ENCODE data around the gene PPP5C. TPM values are rescaled to one million over a fixed set of nuclear protein-coding genes. Genes with fewer than 3 reads are reported as not detected.
"Not testable (repeated sequence)": the region's sequence is repeated elsewhere in the genome, so short reads cannot be mapped to it uniquely, and the experiment has no call there.

The PPP5C gene
- total RNA-seq, 2 donors from 2014 or later = 46.0 to 87.5 TPM

DNA sequence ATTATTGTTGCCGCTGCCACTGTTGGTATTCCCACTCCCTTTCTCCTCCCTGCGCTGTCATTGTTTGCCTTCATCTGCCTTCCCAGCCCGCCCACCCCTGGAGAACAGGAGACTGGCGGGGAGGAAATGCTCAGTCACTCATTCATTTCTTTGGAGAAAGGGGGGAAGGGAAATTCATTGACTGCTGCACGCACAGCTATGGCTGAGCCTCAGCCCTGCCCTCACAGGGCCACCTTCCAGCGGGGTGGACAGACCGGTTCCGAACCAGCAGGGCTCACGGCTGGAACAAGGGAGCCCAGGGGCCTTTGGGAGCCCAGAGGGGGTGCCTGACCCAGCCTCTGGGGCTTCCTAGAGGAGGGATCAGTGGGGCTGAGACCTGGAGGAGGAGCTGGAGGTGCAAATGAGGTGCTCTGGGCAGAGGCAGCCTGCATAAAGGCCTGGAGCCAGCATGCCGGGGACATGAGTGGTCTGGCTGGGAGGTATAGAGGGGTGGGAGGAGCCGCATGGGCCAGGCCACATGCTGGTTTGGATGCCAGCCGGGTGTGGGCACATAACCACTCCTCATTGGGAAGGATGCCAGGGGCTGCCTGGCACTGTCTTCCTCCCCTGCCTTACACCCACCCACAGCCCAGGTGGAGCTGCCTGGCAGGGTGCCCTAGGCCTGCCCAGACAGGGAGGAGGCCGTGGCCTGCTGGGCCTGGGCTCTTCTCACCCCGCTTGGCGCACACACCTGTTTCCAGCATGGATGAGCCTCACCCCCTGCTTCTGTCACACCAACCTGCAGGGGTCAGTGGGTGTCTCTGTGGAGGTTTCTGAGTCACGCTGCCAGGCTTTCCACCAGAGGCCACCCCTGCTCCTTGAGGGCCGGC lies 26.8 kb downstream of the PPP5C start:
- Histone ChIP-seq H3K27ac (peak overlapping the region; percentile 62), H3K27me3 (no peaks in the 10 kb centered on the region), H3K4me3 (no peak overlapping the region), H3K9ac (ENCODE audit: low read depth in 2 of 2, low read length in 2 of 2) (peak overlapping the region; percentile 50 to 61), H3K4me1 (peaks cover 17% of the 10 kb centered on the region), H3K9me3 (no peaks in the 10 kb centered on the region), H3K36me3 (peaks cover 7% of the 10 kb centered on the region)
- TF ChIP-seq, protein P1, sequence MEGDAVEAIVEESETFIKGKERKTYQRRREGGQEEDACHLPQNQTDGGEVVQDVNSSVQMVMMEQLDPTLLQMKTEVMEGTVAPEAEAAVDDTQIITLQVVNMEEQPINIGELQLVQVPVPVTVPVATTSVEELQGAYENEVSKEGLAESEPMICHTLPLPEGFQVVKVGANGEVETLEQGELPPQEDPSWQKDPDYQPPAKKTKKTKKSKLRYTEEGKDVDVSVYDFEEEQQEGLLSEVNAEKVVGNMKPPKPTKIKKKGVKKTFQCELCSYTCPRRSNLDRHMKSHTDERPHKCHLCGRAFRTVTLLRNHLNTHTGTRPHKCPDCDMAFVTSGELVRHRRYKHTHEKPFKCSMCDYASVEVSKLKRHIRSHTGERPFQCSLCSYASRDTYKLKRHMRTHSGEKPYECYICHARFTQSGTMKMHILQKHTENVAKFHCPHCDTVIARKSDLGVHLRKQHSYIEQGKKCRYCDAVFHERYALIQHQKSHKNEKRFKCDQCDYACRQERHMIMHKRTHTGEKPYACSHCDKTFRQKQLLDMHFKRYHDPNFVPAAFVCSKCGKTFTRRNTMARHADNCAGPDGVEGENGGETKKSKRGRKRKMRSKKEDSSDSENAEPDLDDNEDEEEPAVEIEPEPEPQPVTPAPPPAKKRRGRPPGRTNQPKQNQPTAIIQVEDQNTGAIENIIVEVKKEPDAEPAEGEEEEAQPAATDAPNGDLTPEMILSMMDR (IDR thresholded peaks at IDR 0.05) = no peak
- intact Hi-C loops (cut with DNase I) = no loop called here
- peak; percentile 95 for DNase-seq

DNA sequence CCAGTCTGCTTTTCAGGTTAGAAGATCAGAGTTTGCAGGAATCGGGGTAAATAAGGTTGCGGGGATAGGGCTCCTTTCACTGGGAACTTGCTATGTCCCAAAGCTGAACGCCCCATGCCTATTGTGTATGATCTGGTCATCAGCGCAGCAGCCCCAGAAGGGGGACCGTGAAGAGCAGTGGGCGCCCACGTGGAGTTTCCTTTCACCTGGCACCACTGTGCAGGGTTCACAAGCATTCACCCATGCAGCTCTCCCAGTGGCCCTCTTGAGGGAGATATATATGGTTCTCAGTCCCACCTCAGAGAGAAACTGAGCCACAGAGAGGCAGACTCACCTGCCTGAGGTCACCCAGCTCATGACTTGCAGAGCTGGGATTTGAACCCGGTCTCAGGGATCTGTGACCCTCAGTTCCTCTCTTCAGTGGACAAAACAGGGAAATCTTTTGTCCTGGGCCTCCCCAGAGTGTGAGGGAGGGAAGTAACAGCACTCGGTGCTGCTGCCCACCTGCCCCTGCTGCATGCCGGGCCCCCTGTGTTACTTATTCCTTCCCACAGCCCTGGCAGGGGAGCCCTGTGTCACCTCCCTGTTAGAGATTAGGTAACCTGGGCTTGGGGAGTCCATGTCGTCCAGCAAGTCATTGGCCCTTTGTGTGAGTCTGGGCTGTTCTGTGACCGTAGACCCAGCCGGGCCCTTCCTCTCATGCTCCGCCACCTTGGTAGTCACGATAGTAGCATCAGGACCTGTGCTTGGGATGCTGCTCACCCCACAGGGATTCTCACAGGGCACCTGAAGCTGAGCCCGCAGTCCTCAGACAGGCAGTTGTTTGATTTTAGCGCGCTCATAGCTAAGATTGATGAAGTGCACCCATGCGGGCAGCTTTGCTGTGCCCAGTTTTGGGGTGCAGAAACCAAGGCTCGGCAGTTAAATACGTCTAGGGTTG lies 27.9 kb downstream of the PPP5C start:
- peaks cover 7% of the 10 kb centered on the region for H3K36me3 ChIP-seq
- no peak overlapping the region for H3K27ac ChIP-seq
- DNase-seq = no peak
- TF ChIP-seq, protein P1 (IDR thresholded peaks at IDR 0.05) = no peak
- no peaks in the 10 kb centered on the region for H3K9me3 ChIP-seq
- H3K27me3 ChIP-seq = no peaks in the 10 kb centered on the region
- peak overlapping the region in 1 of 2 donors; percentile 50 for H3K9ac ChIP-seq (ENCODE audit: low read depth in 2 of 2, low read length in 2 of 2)
- no peak overlapping the region for H3K4me3 ChIP-seq
- intact Hi-C loops (cut with DNase I) = no loop called here
- peaks cover 17% of the 10 kb centered on the region for H3K4me1 ChIP-seq

DNA sequence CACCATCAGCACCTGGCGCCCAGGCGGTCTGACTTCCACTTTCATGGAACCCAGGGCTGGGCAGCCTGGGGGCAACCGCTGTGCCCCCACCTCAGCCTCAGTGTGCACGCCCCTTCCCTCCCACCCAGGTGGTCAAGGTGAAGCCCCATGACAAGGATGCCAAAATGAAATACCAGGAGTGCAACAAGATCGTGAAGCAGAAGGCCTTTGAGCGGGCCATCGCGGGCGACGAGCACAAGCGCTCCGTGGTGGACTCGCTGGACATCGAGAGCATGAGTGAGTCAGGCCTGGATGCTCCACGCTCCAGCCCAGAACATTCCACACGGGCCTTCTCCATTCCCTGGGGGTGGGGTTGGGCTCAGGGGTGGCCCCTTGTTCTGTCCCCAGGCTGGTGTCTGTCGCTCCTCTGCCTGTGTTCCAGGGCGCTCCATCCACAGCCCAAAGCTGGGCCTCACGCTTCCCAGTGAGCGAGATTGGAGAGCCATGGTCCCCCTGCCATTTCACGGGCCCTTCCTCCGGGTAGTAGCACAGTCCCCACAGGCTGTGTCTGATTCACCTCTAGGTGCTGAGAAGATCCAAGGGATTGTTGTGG lies 28.7 kb downstream of the PPP5C start:
- H3K9ac ChIP-seq (ENCODE audit: low read depth in 2 of 2, low read length in 2 of 2); H3K9me3 ChIP-seq; DNase-seq; H3K36me3 ChIP-seq; intact Hi-C loops (cut with DNase I); H3K4me3 ChIP-seq; H3K27ac ChIP-seq; H3K27me3 ChIP-seq: not testable (repeated sequence)
- H3K4me1 ChIP-seq = peaks cover 17% of the 10 kb centered on the region

DNA sequence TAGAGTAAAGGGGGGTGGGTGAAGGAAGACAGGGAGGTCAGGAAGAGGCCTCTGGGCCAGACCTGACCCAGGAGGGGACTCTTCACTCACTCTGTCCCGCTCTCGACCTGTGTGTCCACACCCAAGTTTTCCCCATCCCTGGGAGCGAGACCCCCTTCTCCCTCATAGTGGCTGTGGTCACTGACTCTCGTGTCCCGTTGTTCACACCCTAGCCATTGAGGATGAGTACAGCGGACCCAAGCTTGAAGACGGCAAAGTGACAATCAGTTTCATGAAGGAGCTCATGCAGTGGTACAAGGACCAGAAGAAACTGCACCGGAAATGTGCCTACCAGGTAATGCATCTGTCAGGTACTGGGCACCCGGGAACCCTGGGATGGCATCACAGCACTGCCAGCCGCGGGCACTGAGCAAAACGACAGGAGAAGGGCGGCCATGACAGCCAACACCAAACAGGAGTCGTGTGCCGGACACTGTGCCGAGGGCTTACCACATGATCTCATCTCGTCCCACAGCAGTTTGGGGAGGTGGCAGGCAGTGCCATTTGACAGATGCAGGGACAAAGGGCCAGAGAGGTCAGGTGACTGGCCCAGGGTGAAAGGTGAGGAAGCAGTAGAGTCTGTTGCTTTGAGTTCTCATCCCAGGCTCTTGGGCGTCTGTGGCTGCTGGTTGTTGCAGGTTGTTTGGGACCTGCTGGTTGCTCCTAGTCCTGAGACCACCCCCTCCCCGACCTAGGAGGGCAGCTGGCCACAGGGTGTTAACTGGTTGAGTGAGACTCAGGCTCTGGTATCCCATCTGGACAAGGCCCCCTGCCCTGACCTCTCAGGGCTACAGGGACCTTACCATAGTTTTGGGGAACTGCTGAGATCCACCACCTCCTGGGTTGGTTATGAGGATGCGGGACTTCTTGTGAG lies 29.6 kb downstream of the PPP5C start:
- H3K4me3 ChIP-seq = no peak overlapping the region
- intact Hi-C loops (cut with DNase I) = no loop called here
- H3K4me1 ChIP-seq = peaks cover 17% of the 10 kb centered on the region
- TF ChIP-seq, protein P1 (IDR thresholded peaks at IDR 0.05) = no peak
- no peaks in the 10 kb centered on the region for H3K9me3 ChIP-seq
- no peaks in the 10 kb centered on the region for H3K27me3 ChIP-seq
- peaks cover 7% of the 10 kb centered on the region for H3K36me3 ChIP-seq
- H3K9ac ChIP-seq (ENCODE audit: low read depth in 2 of 2, low read length in 2 of 2) = no peak overlapping the region
- H3K27ac ChIP-seq = no peak overlapping the region
- DNase-seq = no peak

DNA sequence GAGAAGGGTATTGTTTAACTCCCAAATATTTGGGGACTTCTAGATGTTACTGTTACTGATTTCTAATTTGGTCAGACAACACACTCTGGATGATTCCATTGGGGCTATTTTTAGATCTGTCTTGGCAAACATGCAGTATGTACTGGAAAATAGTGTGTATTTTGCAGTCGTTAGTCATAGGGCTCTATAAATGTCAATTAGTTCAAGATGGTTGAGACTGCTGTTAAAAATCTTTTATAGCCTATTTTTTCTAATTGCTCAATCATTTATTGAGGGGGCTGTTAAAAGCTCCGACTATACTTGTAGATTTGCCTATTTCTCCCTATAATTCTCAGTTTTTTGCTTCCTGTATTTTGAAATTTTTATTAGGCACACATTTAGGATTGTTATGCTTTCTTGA lies 31.4 kb downstream of the PPP5C start:
- DNase-seq = no peak
- H3K4me1 ChIP-seq = peaks cover 10% of the 10 kb centered on the region
- H3K36me3 ChIP-seq = peaks cover 7% of the 10 kb centered on the region
- H3K9me3 ChIP-seq = no peaks in the 10 kb centered on the region
- TF ChIP-seq, protein P1 (IDR thresholded peaks at IDR 0.05) = no peak
- no peak overlapping the region for H3K4me3 ChIP-seq
- H3K27ac ChIP-seq = no peak overlapping the region
- H3K9ac ChIP-seq (ENCODE audit: low read depth in 2 of 2, low read length in 2 of 2) = no peak overlapping the region
- H3K27me3 ChIP-seq = no peaks in the 10 kb centered on the region
- intact Hi-C loops (cut with DNase I) = no loop called here
